ENCODE results near the gene NPHS2.

The NPHS2 gene

GRCh38 chr1:179591592-179592580 lies 16.1 kb upstream of the NPHS2 start, which contains the start of gene TDRD5:
Gene TDRD5, plus strand, starts transcription at chr1:179591832. Its CDS starts 784 bp downstream, at chr1:179592616.
- no peak within 1 kb of the TSS for H3K23ac ChIP-seq (ENCODE audit: low read length)
- H2BK120ac ChIP-seq (ENCODE audit: low read depth, low read length) = no peak within 1 kb of the TSS
- no peak within 1 kb of the TSS for H3K9ac ChIP-seq (ENCODE audit: low read length)
- peak; percentile 52 for DNase-seq
- no peaks in the 10 kb centered on the region for H3K27me3 ChIP-seq (ENCODE audit: insufficient read depth, low read length, poor library complexity)
- no peaks in the 10 kb centered on the region for H3K4me1 ChIP-seq (ENCODE audit: control insufficient read depth, low read depth, low read length)
- H3K4me3 ChIP-seq (ENCODE audit: low read length) = no peak within 1 kb of the TSS
- no peak within 1 kb of the TSS for H3K4me2 ChIP-seq (ENCODE audit: low read length)
- H4K8ac ChIP-seq (ENCODE audit: low read depth, low read length) = no peak within 1 kb of the TSS
- H2AK5ac ChIP-seq (ENCODE audit: low read length) = no peak within 1 kb of the TSS
- no peak within 1 kb of the TSS for H4K5ac ChIP-seq (ENCODE audit: low read length)
- no CpG with 5 or more reads among the region's 75 CpGs for WGBS (ENCODE audit: extremely low coverage, insufficient coverage, low lambda C conversion rate)
- no peak within 1 kb of the TSS for H3K4ac ChIP-seq (ENCODE audit: low read depth, low read length)
- H3K36me3 ChIP-seq (ENCODE audit: control insufficient read depth, insufficient read depth, low read length) = no peaks in the 10 kb centered on the region
- H3K79me2 ChIP-seq (ENCODE audit: control insufficient read depth, insufficient read depth, low read length) = no peaks in the 10 kb centered on the region
- H2BK5ac ChIP-seq (ENCODE audit: low read length) = no peak within 1 kb of the TSS
- H3K56ac ChIP-seq (ENCODE audit: low read length) = no peak within 1 kb of the TSS
- no peak within 1 kb of the TSS for H3K27ac ChIP-seq (ENCODE audit: low read depth, low read length)
- H3K79me1 ChIP-seq (ENCODE audit: low read length) = no peaks in the 10 kb centered on the region
- no peak within 1 kb of the TSS for H3K18ac ChIP-seq (ENCODE audit: low read length)
- H2BK15ac ChIP-seq (replicated peaks; ENCODE audit: low read depth) = no peak within 1 kb of the TSS

GRCh38 chr1:179591253-179591591 lies 15.5 kb upstream of the NPHS2 start:
- Histone ChIP-seq H3K23ac (ENCODE audit: low read length) (no peak overlapping the region), H2BK120ac (ENCODE audit: low read depth, low read length) (no peak overlapping the region), H3K4ac (ENCODE audit: low read depth, low read length) (no peak overlapping the region), H3K4me1 (ENCODE audit: control insufficient read depth, low read depth, low read length) (no peaks in the 10 kb centered on the region), H3K27me3 (ENCODE audit: insufficient read depth, low read length, poor library complexity) (no peaks in the 10 kb centered on the region), H3K27ac (ENCODE audit: low read depth, low read length) (no peak overlapping the region), H3K4me3 (ENCODE audit: low read length) (no peak overlapping the region), H2BK5ac (ENCODE audit: low read length) (no peak overlapping the region), H4K8ac (ENCODE audit: low read depth, low read length) (no peak overlapping the region), H3K4me2 (ENCODE audit: low read length) (no peak overlapping the region), H3K79me2 (ENCODE audit: control insufficient read depth, insufficient read depth, low read length) (no peaks in the 10 kb centered on the region), H2BK15ac (replicated peaks; ENCODE audit: low read depth) (no peak overlapping the region), H4K5ac (ENCODE audit: low read length) (no peak overlapping the region), H3K79me1 (ENCODE audit: low read length) (no peaks in the 10 kb centered on the region), H2AK5ac (ENCODE audit: low read length) (no peak overlapping the region), H3K18ac (ENCODE audit: low read length) (no peak overlapping the region), H3K56ac (ENCODE audit: low read length) (no peak overlapping the region), H3K9ac (ENCODE audit: low read length) (no peak overlapping the region), H3K36me3 (ENCODE audit: control insufficient read depth, insufficient read depth, low read length) (no peaks in the 10 kb centered on the region)
- no peak for DNase-seq
- no CpG with 5 or more reads among the region's 7 CpGs for WGBS (ENCODE audit: extremely low coverage, insufficient coverage, low lambda C conversion rate)

GRCh38 chr1:179590671-179591070 lies 14.9 kb upstream of the NPHS2 start:
- H3K4me3 ChIP-seq (ENCODE audit: low read length) = no peak overlapping the region
- no peak overlapping the region for H3K56ac ChIP-seq (ENCODE audit: low read length)
- DNase-seq = no peak
- H4K5ac ChIP-seq (ENCODE audit: low read length) = no peak overlapping the region
- H3K4me1 ChIP-seq (ENCODE audit: control insufficient read depth, low read depth, low read length) = no peaks in the 10 kb centered on the region
- H3K79me2 ChIP-seq (ENCODE audit: control insufficient read depth, insufficient read depth, low read length) = no peaks in the 10 kb centered on the region
- H3K36me3 ChIP-seq (ENCODE audit: control insufficient read depth, insufficient read depth, low read length) = no peaks in the 10 kb centered on the region
- H3K79me1 ChIP-seq (ENCODE audit: low read length) = no peaks in the 10 kb centered on the region
- H3K9ac ChIP-seq (ENCODE audit: low read length) = no peak overlapping the region
- no peak overlapping the region for H3K4ac ChIP-seq (ENCODE audit: low read depth, low read length)
- no CpG with 5 or more reads among the region's 11 CpGs for WGBS (ENCODE audit: extremely low coverage, insufficient coverage, low lambda C conversion rate)
- H2BK5ac ChIP-seq (ENCODE audit: low read length) = no peak overlapping the region
- no peaks in the 10 kb centered on the region for H3K27me3 ChIP-seq (ENCODE audit: insufficient read depth, low read length, poor library complexity)
- H3K23ac ChIP-seq (ENCODE audit: low read length) = no peak overlapping the region
- H3K27ac ChIP-seq (ENCODE audit: low read depth, low read length) = no peak overlapping the region
- no peak overlapping the region for H3K18ac ChIP-seq (ENCODE audit: low read length)
- H2BK120ac ChIP-seq (ENCODE audit: low read depth, low read length) = no peak overlapping the region
- H4K8ac ChIP-seq (ENCODE audit: low read depth, low read length) = no peak overlapping the region
- no peak overlapping the region for H2BK15ac ChIP-seq (replicated peaks; ENCODE audit: low read depth)
- H2AK5ac ChIP-seq (ENCODE audit: low read length) = no peak overlapping the region
- H3K4me2 ChIP-seq (ENCODE audit: low read length) = no peak overlapping the region

GRCh38 chr1:179589509-179589908 lies 13.8 kb upstream of the NPHS2 start:
- Histone ChIP-seq H3K27ac (ENCODE audit: low read depth, low read length) (no peak overlapping the region), H2BK15ac (replicated peaks; ENCODE audit: low read depth) (no peak overlapping the region), H3K9ac (ENCODE audit: low read length) (no peak overlapping the region), H3K4ac (ENCODE audit: low read depth, low read length) (no peak overlapping the region), H3K4me3 (ENCODE audit: low read length) (no peak overlapping the region), H4K8ac (ENCODE audit: low read depth, low read length) (no peak overlapping the region), H3K4me1 (ENCODE audit: control insufficient read depth, low read depth, low read length) (no peaks in the 10 kb centered on the region), H3K79me2 (ENCODE audit: control insufficient read depth, insufficient read depth, low read length) (no peaks in the 10 kb centered on the region), H4K5ac (ENCODE audit: low read length) (no peak overlapping the region), H3K23ac (ENCODE audit: low read length) (no peak overlapping the region), H2BK5ac (ENCODE audit: low read length) (no peak overlapping the region), H2AK5ac (ENCODE audit: low read length) (no peak overlapping the region), H3K36me3 (ENCODE audit: control insufficient read depth, insufficient read depth, low read length) (no peaks in the 10 kb centered on the region), H3K27me3 (ENCODE audit: insufficient read depth, low read length, poor library complexity) (no peaks in the 10 kb centered on the region), H2BK120ac (ENCODE audit: low read depth, low read length) (no peak overlapping the region), H3K56ac (ENCODE audit: low read length) (no peak overlapping the region), H3K18ac (ENCODE audit: low read length) (no peak overlapping the region), H3K79me1 (ENCODE audit: low read length) (no peaks in the 10 kb centered on the region), H3K4me2 (ENCODE audit: low read length) (no peak overlapping the region)
- no peak for DNase-seq
- WGBS (ENCODE audit: extremely low coverage, insufficient coverage, low lambda C conversion rate) = no CpG with 5 or more reads among the region's 4 CpGs

GRCh38 chr1:179588425-179589024 lies 12.8 kb upstream of the NPHS2 start:
- WGBS (ENCODE audit: extremely low coverage, insufficient coverage, low lambda C conversion rate) = no CpG with 5 or more reads among the region's 18 CpGs
- Histone ChIP-seq H2BK120ac (ENCODE audit: low read depth, low read length) (no peak overlapping the region), H3K27me3 (ENCODE audit: insufficient read depth, low read length, poor library complexity) (no peaks in the 10 kb centered on the region), H3K4me1 (ENCODE audit: control insufficient read depth, low read depth, low read length) (no peaks in the 10 kb centered on the region), H2AK5ac (ENCODE audit: low read length) (no peak overlapping the region), H4K8ac (ENCODE audit: low read depth, low read length) (no peak overlapping the region), H3K27ac (ENCODE audit: low read depth, low read length) (no peak overlapping the region), H3K4ac (ENCODE audit: low read depth, low read length) (no peak overlapping the region), H3K23ac (ENCODE audit: low read length) (no peak overlapping the region), H3K18ac (ENCODE audit: low read length) (no peak overlapping the region), H4K5ac (ENCODE audit: low read length) (no peak overlapping the region), H2BK15ac (replicated peaks; ENCODE audit: low read depth) (no peak overlapping the region), H2BK5ac (ENCODE audit: low read length) (no peak overlapping the region), H3K36me3 (ENCODE audit: control insufficient read depth, insufficient read depth, low read length) (no peaks in the 10 kb centered on the region), H3K56ac (ENCODE audit: low read length) (no peak overlapping the region), H3K4me2 (ENCODE audit: low read length) (no peak overlapping the region), H3K4me3 (ENCODE audit: low read length) (no peak overlapping the region), H3K79me2 (ENCODE audit: control insufficient read depth, insufficient read depth, low read length) (no peaks in the 10 kb centered on the region), H3K9ac (ENCODE audit: low read length) (no peak overlapping the region), H3K79me1 (ENCODE audit: low read length) (no peaks in the 10 kb centered on the region)
- no peak for DNase-seq

Data from mesendoderm (in vitro differentiated cells).